ENCODE measurements around the gene SEPTIN6. TPM values are rescaled to one million over a fixed set of nuclear protein-coding genes. Genes with fewer than 3 reads are reported as not detected.

SEPTIN6 gene
- polyA plus RNA-seq (ENCODE audit: insufficient read length in 10 of 10) = 10 to 100 TPM; 22.7 to 42.2 (median 29.1) TPM
- long read RNA-seq, donor 1, full-length matches to known transcripts = 5 of 5 reads
- long read RNA-seq, donor 1, partial matches to known transcripts = 0 of 5 reads
- long read RNA-seq, donor 1, other reads (novel, unspliced or antisense) = 0 of 5 reads
- long read RNA-seq, donor 2, partial matches to known transcripts = 0 of 4 reads
- long read RNA-seq, donor 2, other reads (novel, unspliced or antisense) = 0 of 4 reads
- long read RNA-seq, donor 3 = 0 reads
- long read RNA-seq, donor 4, partial matches to known transcripts = 0 of 2 reads
- long read RNA-seq, donor 4, other reads (novel, unspliced or antisense) = 0 of 2 reads
- long read RNA-seq, donor 5, partial matches to known transcripts = 0 of 4 reads
- long read RNA-seq, donor 5, other reads (novel, unspliced or antisense) = 0 of 4 reads
- long read RNA-seq, donor 6, partial matches to known transcripts = 0 of 6 reads
- long read RNA-seq, donor 6, other reads (novel, unspliced or antisense) = 0 of 6 reads
- long read RNA-seq, donor 7, partial matches to known transcripts = 0 of 6 reads
- long read RNA-seq, donor 7, other reads (novel, unspliced or antisense) = 0 of 6 reads
- long read RNA-seq, donor 8, full-length matches to known transcripts = 9 of 9 reads
- long read RNA-seq, donor 8, partial matches to known transcripts = 0 of 9 reads
- long read RNA-seq, donor 8, other reads (novel, unspliced or antisense) = 0 of 9 reads
- long read RNA-seq, donor 9, partial matches to known transcripts = 0 of 1 reads
- long read RNA-seq, donor 9, other reads (novel, unspliced or antisense) = 0 of 1 reads

DNA sequence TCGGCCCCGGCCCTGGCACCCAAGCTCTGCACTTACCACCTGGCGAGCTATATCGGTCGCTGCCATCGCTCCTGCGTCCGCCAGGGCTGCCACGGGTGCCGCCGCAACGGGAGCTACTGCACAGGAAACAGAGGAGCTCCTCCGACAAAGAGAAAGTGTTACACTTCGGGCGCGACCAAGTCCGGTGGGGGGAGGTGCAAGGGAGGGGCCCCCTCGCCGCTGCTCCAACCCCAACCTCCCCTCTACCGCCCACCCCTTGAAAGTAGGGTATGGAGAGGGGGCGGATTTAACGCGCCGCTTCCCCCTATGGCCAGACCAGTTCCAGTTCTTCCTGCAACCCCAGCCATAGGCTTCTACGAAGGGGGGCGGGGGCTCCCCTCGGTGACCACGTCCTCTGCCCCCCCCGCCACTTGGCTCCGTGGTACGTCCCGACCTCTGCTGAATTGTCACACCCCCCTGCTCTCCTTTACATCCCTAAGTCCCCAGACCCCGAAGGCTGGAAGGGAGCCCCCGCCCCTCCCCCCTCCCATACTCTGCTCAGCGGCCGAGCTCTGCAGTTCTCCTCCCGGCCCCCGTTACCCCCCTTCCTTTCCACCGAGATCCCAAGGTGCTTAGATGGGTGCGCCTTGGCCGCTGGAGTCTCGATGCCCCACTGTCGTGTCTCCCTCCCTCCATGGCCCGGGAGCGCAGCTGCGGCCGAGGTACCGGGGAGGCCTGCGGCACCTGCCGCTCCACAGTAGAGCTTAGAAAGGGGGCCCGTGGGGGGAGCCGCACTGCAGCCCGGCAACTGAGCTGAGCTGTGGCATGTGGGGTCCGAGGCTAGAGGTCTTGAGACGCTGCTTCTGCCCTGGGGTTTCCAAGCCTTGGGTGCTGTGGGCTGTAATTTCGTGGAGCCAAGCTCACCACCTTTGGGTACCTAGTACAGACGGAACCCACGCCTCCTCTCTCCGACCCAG lies at the start of gene SEPTIN6:
SEPTIN6 (minus strand) TSS at position 129 of the 956 bp plus-strand sequence; CDS start at position 66, 63 bp downstream.
- peak; percentile 71 to 91 (median 81) for DNase-seq

- DNase-seq = no peak
Measured at GRCh38 chrX:119738742-119739141, 45.8 kb upstream of the SEPTIN6 start.

DNA sequence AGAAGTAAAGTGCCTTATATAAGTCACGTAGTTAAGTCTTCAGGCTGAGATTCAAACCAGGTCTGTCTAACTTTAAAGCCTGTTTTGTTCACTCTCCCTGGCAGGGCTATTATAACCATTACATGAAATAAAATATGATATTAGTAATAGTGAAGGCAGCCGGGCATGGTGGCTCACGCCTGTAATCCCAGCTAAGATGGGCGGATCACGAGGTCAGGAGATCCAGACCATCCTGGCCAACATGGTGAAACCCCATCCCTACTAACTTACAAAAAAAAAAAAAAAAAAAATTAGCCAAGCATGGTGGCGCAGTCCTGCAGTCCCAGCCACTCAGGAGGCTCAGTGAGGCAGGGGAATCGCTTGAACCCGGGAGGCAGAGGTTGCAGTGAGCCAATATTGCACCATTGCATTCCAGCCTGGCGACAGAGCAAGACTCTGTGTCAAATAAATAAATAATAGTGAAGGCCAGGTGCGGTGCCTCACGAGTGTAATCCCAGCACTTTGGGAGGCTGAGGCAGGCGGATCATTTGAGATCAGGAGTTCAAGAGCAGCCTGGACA lies 43.3 kb upstream of the SEPTIN6 start:
- DNase-seq = no peak

GRCh38 chrX:119735467-119735866 lies 42.5 kb upstream of the SEPTIN6 start:
- peak in 1 of 3 donors; percentile 23 for DNase-seq

GRCh38 chrX:119734897-119735339 lies 42.0 kb upstream of the SEPTIN6 start:
- no peak for DNase-seq

- DNase-seq = peak; percentile 33 to 70 (median 58)
Measured at GRCh38 chrX:119729408-119730201, 36.6 kb upstream of the SEPTIN6 start.

DNA sequence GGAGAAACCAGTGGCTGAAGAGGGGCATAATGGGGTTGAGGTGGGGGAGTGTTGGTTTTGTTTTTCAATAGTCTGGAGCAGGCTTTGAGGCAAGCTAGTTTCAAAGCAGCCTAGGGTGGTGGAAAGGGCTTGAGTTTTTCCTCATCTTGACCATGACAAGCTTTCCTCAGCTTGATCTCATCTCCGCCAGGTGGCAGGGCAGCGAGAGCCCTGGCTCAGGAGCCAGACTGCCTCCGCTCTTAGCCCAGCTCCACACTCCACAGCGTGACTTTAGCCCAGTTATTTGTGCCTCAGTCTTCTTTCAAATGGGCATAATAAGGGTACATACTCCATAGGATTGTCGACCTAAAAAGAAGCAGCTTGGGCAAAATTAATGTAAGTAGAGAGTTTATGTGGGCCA lies 35.5 kb upstream of the SEPTIN6 start:
- no peak for DNase-seq

GRCh38 chrX:119726900-119727555 lies 34.1 kb upstream of the SEPTIN6 start:
- DNase-seq = no peak

DNA sequence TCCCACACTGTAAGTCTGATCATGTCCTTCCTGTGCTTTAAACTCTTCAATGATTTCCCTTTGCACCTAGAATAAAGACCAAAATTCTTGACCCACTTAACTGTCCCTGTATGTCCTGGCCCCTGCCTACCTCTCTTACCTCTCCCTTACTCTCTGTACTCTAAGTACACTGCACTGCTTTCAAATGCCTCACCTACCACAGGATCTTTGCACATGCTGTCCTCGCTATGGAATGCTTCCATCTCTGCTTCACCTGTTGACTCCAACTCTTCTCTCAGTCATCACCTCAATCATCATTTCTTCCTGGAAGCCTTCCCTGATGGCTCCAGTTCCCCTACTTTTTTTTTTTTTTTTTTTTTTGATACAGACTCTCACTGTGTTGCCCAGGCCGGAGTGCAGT lies 29.0 kb upstream of the SEPTIN6 start:
- DNase-seq = no peak

DNA sequence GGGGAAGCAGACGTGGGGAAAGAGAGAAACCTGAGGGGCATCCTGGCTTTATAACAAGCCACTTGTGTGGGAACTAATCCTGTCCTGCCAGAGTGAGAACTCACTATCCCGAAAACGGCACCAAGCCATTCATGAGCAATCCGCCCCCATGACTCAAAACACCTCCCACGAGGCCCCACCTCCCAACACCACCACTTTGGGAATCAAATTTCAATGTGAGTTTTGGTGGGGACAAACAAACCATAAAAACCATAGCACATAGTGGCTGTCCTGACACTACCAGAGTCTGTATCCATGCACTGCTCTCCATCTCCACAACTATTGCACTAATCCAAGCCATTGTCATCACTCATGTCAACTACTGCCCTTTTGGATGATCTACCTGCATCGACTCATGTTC lies 28.5 kb upstream of the SEPTIN6 start:
- DNase-seq = no peak

- DNase-seq = no peak
Measured at GRCh38 chrX:119709630-119710029, 16.7 kb upstream of the SEPTIN6 start.

GRCh38 chrX:119708936-119709335 lies 16.0 kb upstream of the SEPTIN6 start:
- DNase-seq = no peak

- DNase-seq = no peak
Measured at GRCh38 chrX:119706616-119707015, 13.6 kb upstream of the SEPTIN6 start.

GRCh38 chrX:119698845-119699244 lies 5.9 kb upstream of the SEPTIN6 start:
- peak in 1 of 3 donors; percentile 56 for DNase-seq

DNA sequence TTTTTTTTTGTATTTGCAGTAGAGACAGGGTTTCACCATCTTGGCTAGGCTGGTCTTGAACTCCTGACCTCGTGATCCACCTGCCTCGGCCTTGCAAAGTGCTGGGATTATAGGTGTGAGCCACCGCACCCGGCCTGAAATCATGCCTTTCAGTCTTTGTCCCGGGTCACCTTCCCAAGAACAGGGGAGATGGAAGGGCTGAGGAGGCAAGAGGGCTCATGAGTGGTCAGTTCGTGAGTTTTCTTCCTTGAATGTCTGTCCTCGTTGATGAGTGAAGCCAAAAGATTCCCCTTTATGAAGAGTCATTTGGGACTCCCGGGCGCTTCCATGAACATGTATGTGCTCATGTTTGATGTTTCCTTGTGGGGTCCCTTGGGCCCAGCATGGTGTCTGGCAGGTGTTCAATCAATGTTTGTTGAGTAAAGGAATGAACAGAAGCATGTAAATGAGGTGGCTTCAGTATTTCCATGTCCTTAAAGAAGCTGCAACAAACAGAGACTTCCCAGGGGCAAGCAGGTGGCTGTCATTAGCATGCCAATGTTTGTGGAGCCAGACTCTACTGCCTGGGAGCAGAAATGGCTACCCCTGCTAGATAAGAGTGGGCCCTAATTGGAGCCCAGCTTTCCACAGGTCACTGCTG lies 3.4 kb upstream of the SEPTIN6 start:
- no peak for DNase-seq

- DNase-seq = no peak
Measured at GRCh38 chrX:119695535-119696050, 2.6 kb upstream of the SEPTIN6 start.

DNA sequence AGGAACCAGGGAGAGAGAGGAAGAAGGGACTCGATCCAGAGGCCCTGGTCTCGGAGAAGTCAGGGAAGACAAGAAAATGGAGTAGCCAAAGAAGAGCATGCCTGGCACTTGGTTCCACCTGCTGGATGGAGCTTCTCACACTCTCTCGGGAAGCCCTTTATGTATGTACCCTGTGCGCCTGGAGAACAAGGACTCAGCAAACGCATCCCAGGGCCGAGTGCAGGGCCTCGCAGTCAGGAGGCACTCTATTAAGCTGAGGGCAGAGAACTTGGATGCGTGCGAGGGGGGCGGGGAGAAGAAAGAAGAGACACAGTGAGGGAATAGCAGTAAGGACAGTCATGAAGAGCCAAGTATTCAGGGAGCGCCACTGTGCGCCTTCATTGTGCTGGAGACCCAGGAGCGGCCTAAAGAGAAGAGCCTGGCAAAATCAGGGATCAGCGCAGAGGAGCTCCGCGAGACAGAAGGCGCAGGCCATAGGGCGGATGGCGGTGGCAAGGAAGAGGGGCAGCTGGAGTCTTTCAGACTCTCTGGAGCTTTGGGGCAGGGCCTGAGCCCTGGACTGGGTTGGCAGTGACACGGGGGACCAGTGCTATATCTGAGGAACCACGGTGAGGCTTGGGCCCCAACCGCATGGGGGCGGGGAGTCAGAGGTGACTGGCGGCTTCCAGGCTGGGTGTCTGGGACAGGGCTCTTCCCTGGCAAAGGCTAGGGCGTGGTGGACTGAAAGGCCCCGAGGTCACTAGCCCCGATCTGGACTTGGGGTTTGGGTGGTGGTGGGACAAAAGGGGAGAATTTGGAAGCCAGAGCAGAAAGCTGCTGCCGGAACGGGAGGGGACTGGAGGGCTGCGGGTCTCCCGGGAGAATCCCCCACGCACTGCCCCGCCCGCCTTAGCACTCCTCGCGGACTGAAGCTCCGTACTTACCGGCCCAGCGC lies 1.9 kb upstream of the SEPTIN6 start:
- no peak for DNase-seq

- peak in 1 of 3 donors; percentile 54 for DNase-seq
Measured at GRCh38 chrX:119693996-119694451, 1.1 kb upstream of the SEPTIN6 start.
